B cell (primary cell): Measurements from ENCODE around the gene PUDP.

Experiments used
- CTCF ChIP-seq: fragments of 200-600 bp; IDR thresholded peaks from one replicate; pipeline ENCODE4 v1.8.0; 2022; ENCODE audit warnings: antibody characterized with exemption, mild to moderate bottlenecking
- EZH2 ChIP-seq: IDR thresholded peaks from 2 replicates; pipeline ENCODE4 v1.6.1; 2012; ENCODE audit warnings: borderline replicate concordance, low read depth, mild to moderate bottlenecking, moderate library complexity, low read length; ENCODE audit not compliant: insufficient read depth, poor library complexity, severe bottlenecking

- TF ChIP-seq CTCF (no peak), EZH2 (no peak)
Observed at GRCh38 chrX:7111518-7111917, 36.4 kb downstream of the PUDP start.
